H1 (cell line): ENCODE results near the gene HIBADH. TPM values are rescaled to one million over a fixed set of nuclear protein-coding genes. Genes with fewer than 3 reads are reported as not detected.
"Not testable (repeated sequence)": the region's sequence is repeated elsewhere in the genome, so short reads cannot be mapped to it uniquely, and the experiment has no call there.

Source experiments
- CTCF ChIA-PET: fragments of 300-600 bp; sonication (Branson Sonifier 250); formaldehyde crosslinking; loops from one replicate; lab custom pipeline; 2021; ENCODE audit not compliant: partially characterized antibody; lab: Charles Lee
- POLR2A ChIA-PET: fragments of 300-600 bp; sonication (Branson Sonifier 250); formaldehyde crosslinking; loops from one replicate; lab custom pipeline; 2021; ENCODE audit warnings: inconsistent platforms; ENCODE audit not compliant: partially characterized antibody; lab: Charles Lee
- DNase-seq, 2 experiments: peaks; one replicate each; pipeline versions ENCODE4 v3.0.0 to v3.0.0-alpha.2; 2010 to 2022; ENCODE audit warnings: low spot score in 2 of 2, low read depth in 1 of 2, mixed read lengths in 1 of 2
- FAIRE-seq: peaks from 2 replicates; lab custom pipeline; 2011; peaks lifted over from hg19 to GRCh38; lab: Jason Lieb, UNC
- H2AFZ ChIP-seq: 2 replicates; pipeline ENCODE4 v1.8.1; 2012; ENCODE audit warnings: low read length, inconsistent platforms
- H2AK5ac ChIP-seq: 2 replicates; pipeline ENCODE4 v1.6.1; 2013; ENCODE audit warnings: low read depth, low read length
- H2BK120ac ChIP-seq: replicated peaks from 2 replicates; pipeline ENCODE3; 2013; ENCODE audit warnings: low read depth, low read length, inconsistent platforms
- H2BK12ac ChIP-seq: 2 replicates; pipeline ENCODE4 v1.6.1; 2013; ENCODE audit warnings: low read depth, low read length
- H2BK15ac ChIP-seq: 2 replicates; pipeline ENCODE4 v1.6.1; 2013; ENCODE audit warnings: low read length
- H2BK20ac ChIP-seq: 2 replicates; pipeline ENCODE4 v1.6.1; 2013; ENCODE audit warnings: low read length
- H2BK5ac ChIP-seq: 2 replicates; pipeline ENCODE4 v1.6.1; 2013; ENCODE audit warnings: low read depth, low read length
- H3K14ac ChIP-seq: 2 replicates; pipeline ENCODE4 v1.6.1; 2013; ENCODE audit warnings: inconsistent platforms; ENCODE audit not compliant: insufficient read length
- H3K18ac ChIP-seq: 2 replicates; pipeline ENCODE4 v1.6.1; 2013; ENCODE audit warnings: low read length; ENCODE audit errors: extremely low read depth
- H3K23ac ChIP-seq: 2 replicates; pipeline ENCODE4 v1.6.1; 2013; ENCODE audit warnings: inconsistent platforms; ENCODE audit not compliant: insufficient read length
- H3K23me2 ChIP-seq: 2 replicates; pipeline ENCODE4 v1.6.1; 2013; ENCODE audit warnings: low read depth, low read length
- H3K27ac ChIP-seq: 2 replicates; pipeline ENCODE4 v1.6.1; 2011; ENCODE audit warnings: low read depth, low read length, inconsistent platforms
- H3K27me3 ChIP-seq, 4 experiments: replicated peaks in 1 of 4; 1 replicate in 1 of 4; 2 replicates in 3 of 4; pipeline versions ENCODE4 v1.6.1 to v1.8.1; 2011 to 2013; ENCODE audit warnings: low read length in 3 of 4, mild to moderate bottlenecking in 3 of 4, inconsistent platforms in 2 of 4, mixed read lengths in 2 of 4, moderate library complexity in 1 of 4; ENCODE audit not compliant: control insufficient read depth in 3 of 4, insufficient read depth in 3 of 4; ENCODE audit errors: extremely low read depth in 1 of 4
- H3K36me3 ChIP-seq, 4 experiments: 2 replicates each; pipeline versions ENCODE4 v1.6.1 to v1.8.1; 2011 to 2013; ENCODE audit warnings: mild to moderate bottlenecking in 4 of 4, low read length in 3 of 4, moderate library complexity in 2 of 4, control low read depth in 1 of 4, inconsistent platforms in 1 of 4; ENCODE audit not compliant: insufficient read depth in 4 of 4, control insufficient read depth in 2 of 4
- H3K4ac ChIP-seq: replicated peaks from 2 replicates; pipeline ENCODE3; 2013; ENCODE audit warnings: low read length, low read depth, mixed read lengths, inconsistent platforms; ENCODE audit not compliant: insufficient read length
- H3K4me1 ChIP-seq, 4 experiments: replicated peaks in 1 of 4; 1 replicate in 1 of 4; 2 replicates in 3 of 4; pipeline versions ENCODE4 v1.6.1 to v1.8.1; 2011 to 2013; ENCODE audit warnings: low read length in 3 of 4, inconsistent platforms in 2 of 4, mixed read lengths in 1 of 4; ENCODE audit not compliant: insufficient read depth in 4 of 4, control insufficient read depth in 3 of 4
- H3K4me2 ChIP-seq, 2 experiments: 2 replicates each; pipeline versions ENCODE4 v1.6.1 to v1.8.1; 2011 to 2013; ENCODE audit warnings: low read depth in 2 of 2, low read length in 2 of 2, control low read depth in 1 of 2, inconsistent platforms in 1 of 2, mild to moderate bottlenecking in 1 of 2; ENCODE audit not compliant: insufficient read depth in 1 of 2
- H3K4me3 ChIP-seq, 4 experiments: fragments of 200-600, 300-600 bp in 1 of 4; sonication (generic), shearing (Covaris generic), sonication (Bioruptor Twin) in 1 of 4; 2 replicates each; pipeline versions ENCODE4 v1.5.1 to v1.8.1; 2011 to 2016; ENCODE audit warnings: low read length in 4 of 4, low read depth in 3 of 4, control low read depth in 2 of 4, inconsistent platforms in 2 of 4, mild to moderate bottlenecking in 2 of 4, mixed read lengths in 1 of 4, moderate library complexity in 1 of 4; ENCODE audit not compliant: insufficient read depth in 2 of 4; ENCODE audit errors: extremely low read depth in 1 of 4
- H3K56ac ChIP-seq: replicated peaks from 2 replicates; pipeline ENCODE3; 2013; ENCODE audit warnings: low read depth, mild to moderate bottlenecking, mixed read lengths, low read length, inconsistent platforms; ENCODE audit not compliant: insufficient read length
- H3K79me1 ChIP-seq: 2 replicates; pipeline ENCODE4 v1.6.1; 2013; ENCODE audit warnings: low read depth, low read length, control low read depth
- H3K79me2 ChIP-seq, 2 experiments: 2 replicates each; pipeline versions ENCODE4 v1.6.1 to v1.8.1; 2012 to 2013; ENCODE audit warnings: low read length in 2 of 2, mild to moderate bottlenecking in 2 of 2, inconsistent platforms in 1 of 2; ENCODE audit not compliant: insufficient read depth in 2 of 2, control insufficient read depth in 1 of 2
- H3K9ac ChIP-seq, 4 experiments: replicated peaks in 1 of 4; 1 replicate in 1 of 4; 2 replicates in 3 of 4; pipeline versions ENCODE4 v1.6.1 to v1.8.1; 2011 to 2013; ENCODE audit warnings: low read depth in 3 of 4, low read length in 3 of 4, control low read depth in 2 of 4, mild to moderate bottlenecking in 2 of 4, moderate library complexity in 2 of 4, inconsistent platforms in 1 of 4; ENCODE audit errors: extremely low read depth in 1 of 4
- H3K9me3 ChIP-seq, 2 experiments: 2 replicates each; pipeline versions ENCODE4 v1.6.1 to v1.8.1; 2012 to 2013; ENCODE audit warnings: mild to moderate bottlenecking in 2 of 2, moderate library complexity in 2 of 2, control low read depth in 1 of 2, inconsistent platforms in 1 of 2, low read depth in 1 of 2, low read length in 1 of 2, mixed read lengths in 1 of 2; ENCODE audit not compliant: insufficient read depth in 2 of 2
- H4K20me1 ChIP-seq, 2 experiments: replicated peaks in 1 of 2; 2 replicates each; pipeline versions ENCODE3 to v1.8.1; 2011 to 2013; ENCODE audit warnings: inconsistent platforms in 2 of 2, low read length in 2 of 2, mild to moderate bottlenecking in 1 of 2; ENCODE audit not compliant: insufficient read depth in 2 of 2, control insufficient read depth in 1 of 2
- H4K5ac ChIP-seq: 2 replicates; pipeline ENCODE4 v1.6.1; 2013; ENCODE audit warnings: low read length, low read depth, mixed read lengths, inconsistent platforms; ENCODE audit not compliant: insufficient read length
- H4K8ac ChIP-seq: 2 replicates; pipeline ENCODE4 v1.8.0; 2013; ENCODE audit warnings: mild to moderate bottlenecking, moderate library complexity, low read length, inconsistent platforms; ENCODE audit not compliant: insufficient read depth; ENCODE audit errors: extremely low read depth
- H4K91ac ChIP-seq: replicated peaks from 2 replicates; pipeline ENCODE3; 2013; ENCODE audit warnings: low read length, mixed read lengths, inconsistent platforms; ENCODE audit not compliant: insufficient read length
- HDAC6 ChIP-seq: IDR thresholded peaks from one replicate; pipeline ENCODE4 v1.7.1; 2012; ENCODE audit warnings: low read depth, mild to moderate bottlenecking, inconsistent platforms, low read length, moderate library complexity
- TAF7 ChIP-seq: optimal IDR thresholded peaks from 2 replicates; pipeline ENCODE3; 2011; ENCODE audit warnings: low read depth, mild to moderate bottlenecking, inconsistent platforms, low read length, moderate library complexity, borderline replicate concordance
- USF2 ChIP-seq: IDR thresholded peaks from 2 replicates; pipeline ENCODE4 v1.6.1; 2011; ENCODE audit warnings: low read length, improper control_type of control experiment
- WGBS, 2 experiments: shearing (Covaris generic) in 1 of 2; methylation state at CpG; one replicate each; pipeline versions ENCODE4 v1.1.6 to v1.1.7; 2013 to 2015; ENCODE audit warnings: low lambda C conversion rate in 2 of 2, mixed read lengths in 2 of 2, inconsistent platforms in 1 of 2, low coverage in 1 of 2, missing lambda C conversion rate in 1 of 2; ENCODE audit not compliant: insufficient replicate concordance in 2 of 2, insufficient coverage in 1 of 2, insufficient read length in 1 of 2; ENCODE audit errors: extremely low coverage in 1 of 2, missing lambda C conversion rate in 1 of 2; 5-methylcytosine and 5-hydroxymethylcytosine counted together
- polyA plus RNA-seq, 7 experiments: library from polyadenylated mRNA; depleted of rRNA in 3 of 7; stranded (reverse) in 5 of 7; unstranded in 2 of 7; fragments of >200 nt in 5 of 7; fragments of 200-250 nt in 2 of 7; gene quantifications; 1 replicate in 5 of 7; 2 replicates in 1 of 7; 4 replicates in 1 of 7; pipeline versions ENCODE4 v1.2.1 to v1.2.3, GENCODE V29; 2011 to 2013; ENCODE audit warnings: missing spikeins in 2 of 7, mixed read lengths in 2 of 7
- total RNA-seq: library from RNA; stranded (reverse); fragmentation: NEBNext Ultra II Directional; extraction: Animal tissue kit (Norgen Biotek cat#: 25700); gene quantifications from 2 replicates; pipeline ENCODE4 v1.2.1, GENCODE V29; 2021

HIBADH gene
- total and polyA plus RNA-seq, 2 of the 8 experiments (the other 6 are each of a cell fraction or from before 2014, with no cell fraction given): 30.1 to 39.5 TPM

GRCh38 chr7:27510541-27510940 is 152.1 kb downstream of the HIBADH start (continued):
- no peak for TF ChIP-seq HDAC6
- no peak for TF ChIP-seq TAF7
- no peak for TF ChIP-seq USF2
- TF ChIP-seq, all 59 proteins: peak for 0

- H3K79me2 ChIP-seq, H2BK5ac ChIP-seq, H2AK5ac ChIP-seq, H2AFZ ChIP-seq, H3K18ac ChIP-seq, H3K56ac ChIP-seq, H3K4me2 ChIP-seq, H4K5ac ChIP-seq, H2BK15ac ChIP-seq, H3K23me2 ChIP-seq, H4K8ac ChIP-seq, H3K4ac ChIP-seq, H3K4me1 ChIP-seq, H4K20me1 ChIP-seq, H3K36me3 ChIP-seq, H3K14ac ChIP-seq, CTCF ChIA-PET, POLR2A ChIA-PET, H3K9ac ChIP-seq, FAIRE-seq, H2BK120ac ChIP-seq, H3K27me3 ChIP-seq, H3K23ac ChIP-seq, H2BK20ac ChIP-seq, H3K4me3 ChIP-seq, H3K27ac ChIP-seq, H4K91ac ChIP-seq, H3K9me3 ChIP-seq, H3K79me1 ChIP-seq, DNase-seq, H2BK12ac ChIP-seq: not testable (repeated sequence)
- 89% methylated on average over 1 of the region's 2 CpGs; no CpG with 5 or more reads in 1 of the 2 experiments for WGBS, 2 experiments
These were observed 160.8 kb downstream of the HIBADH start for GRCh38 chr7:27501879-27502278.
